ENCODE data around the gene APPBP2.
"Not testable (repeated sequence)": the region's sequence is repeated elsewhere in the genome, so short reads cannot be mapped to it uniquely, and the experiment has no call there.

The APPBP2 gene, protein sequence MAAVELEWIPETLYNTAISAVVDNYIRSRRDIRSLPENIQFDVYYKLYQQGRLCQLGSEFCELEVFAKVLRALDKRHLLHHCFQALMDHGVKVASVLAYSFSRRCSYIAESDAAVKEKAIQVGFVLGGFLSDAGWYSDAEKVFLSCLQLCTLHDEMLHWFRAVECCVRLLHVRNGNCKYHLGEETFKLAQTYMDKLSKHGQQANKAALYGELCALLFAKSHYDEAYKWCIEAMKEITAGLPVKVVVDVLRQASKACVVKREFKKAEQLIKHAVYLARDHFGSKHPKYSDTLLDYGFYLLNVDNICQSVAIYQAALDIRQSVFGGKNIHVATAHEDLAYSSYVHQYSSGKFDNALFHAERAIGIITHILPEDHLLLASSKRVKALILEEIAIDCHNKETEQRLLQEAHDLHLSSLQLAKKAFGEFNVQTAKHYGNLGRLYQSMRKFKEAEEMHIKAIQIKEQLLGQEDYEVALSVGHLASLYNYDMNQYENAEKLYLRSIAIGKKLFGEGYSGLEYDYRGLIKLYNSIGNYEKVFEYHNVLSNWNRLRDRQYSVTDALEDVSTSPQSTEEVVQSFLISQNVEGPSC

DNA sequence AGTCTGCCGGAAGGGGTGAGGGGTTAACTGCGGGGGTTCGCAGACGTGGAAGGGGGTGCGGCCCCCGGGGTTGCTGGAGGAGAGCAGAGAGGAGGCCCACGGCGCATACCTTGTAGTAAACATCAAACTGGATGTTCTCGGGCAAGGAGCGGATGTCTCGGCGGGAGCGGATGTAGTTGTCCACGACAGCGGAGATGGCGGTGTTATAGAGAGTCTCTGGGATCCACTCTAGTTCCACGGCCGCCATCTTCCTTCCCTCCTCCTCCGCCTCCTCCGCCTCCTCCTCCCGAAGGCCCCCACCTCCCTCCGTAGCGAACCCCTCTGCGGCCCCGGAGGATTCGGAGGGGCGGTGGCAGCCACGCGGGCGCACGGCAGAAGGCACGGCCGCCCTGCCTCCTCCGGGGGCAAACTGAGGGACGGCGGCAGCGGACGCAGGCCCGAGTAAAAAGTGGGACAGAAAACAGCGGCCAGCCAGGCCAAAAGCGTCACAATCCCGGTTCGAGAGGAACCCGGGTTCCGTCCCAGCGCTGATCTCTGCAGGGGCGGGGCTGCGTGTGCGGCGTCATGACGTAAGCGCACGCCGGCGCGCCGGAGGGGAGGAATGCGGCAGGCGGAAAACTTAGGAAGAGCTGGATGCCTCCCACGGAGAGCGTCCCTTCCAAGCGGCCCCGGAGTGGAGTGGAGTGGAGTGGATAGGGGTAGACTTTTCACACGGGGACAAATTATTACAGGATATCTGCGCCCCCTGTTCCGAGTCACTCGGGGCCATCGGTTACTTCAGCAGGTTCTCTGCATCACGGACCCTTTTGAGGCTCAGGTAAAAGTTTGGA, at the start of gene APPBP2:
Gene APPBP2 (minus strand): TSS at position 558 of the 830 bp plus-strand sequence. CDS start 311 bp downstream, at position 247.
- peak; percentile 55 for DNase-seq (ENCODE audit: low read depth, low spot score)

DNA sequence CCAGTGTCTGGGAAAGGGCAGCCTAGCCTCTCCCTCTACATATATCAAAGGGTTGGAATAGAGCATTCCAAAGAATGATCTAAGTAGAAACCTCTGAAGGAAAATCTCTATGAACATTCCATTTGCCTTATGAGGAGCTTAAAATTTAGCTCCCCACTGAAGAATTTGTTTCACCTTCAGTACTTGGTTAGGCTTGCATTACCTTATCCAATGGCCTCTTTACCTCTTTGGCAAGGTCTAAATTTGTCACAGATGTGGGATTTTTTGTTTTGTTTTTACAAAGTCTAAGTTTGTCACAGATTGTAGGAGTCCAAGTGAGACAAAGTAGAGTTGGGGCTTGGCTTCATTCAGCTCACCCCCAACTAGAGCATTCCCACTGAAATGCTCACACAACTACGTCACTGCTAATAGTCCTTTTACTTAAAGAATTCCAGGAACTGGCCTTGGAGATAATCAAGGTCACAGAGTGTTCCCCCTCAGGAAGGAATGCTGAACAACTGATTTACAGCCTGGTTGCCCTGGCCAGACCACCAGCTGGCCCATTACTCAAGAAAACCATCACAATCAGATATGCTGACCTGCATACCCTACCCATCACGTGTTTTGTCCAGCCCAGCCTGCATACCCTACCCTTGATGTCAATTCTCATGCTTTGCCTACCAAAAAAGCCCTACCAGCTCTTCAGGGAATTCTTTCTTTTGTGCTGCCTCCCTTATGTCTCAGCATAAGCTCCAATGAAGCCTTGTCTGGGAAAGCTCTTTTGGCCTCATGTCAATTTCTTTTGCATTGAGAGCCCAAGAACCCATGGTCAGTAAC, 47.4 kb upstream of the APPBP2 start:
- DNase-seq (ENCODE audit: low read depth, low spot score), result no peak

DNA sequence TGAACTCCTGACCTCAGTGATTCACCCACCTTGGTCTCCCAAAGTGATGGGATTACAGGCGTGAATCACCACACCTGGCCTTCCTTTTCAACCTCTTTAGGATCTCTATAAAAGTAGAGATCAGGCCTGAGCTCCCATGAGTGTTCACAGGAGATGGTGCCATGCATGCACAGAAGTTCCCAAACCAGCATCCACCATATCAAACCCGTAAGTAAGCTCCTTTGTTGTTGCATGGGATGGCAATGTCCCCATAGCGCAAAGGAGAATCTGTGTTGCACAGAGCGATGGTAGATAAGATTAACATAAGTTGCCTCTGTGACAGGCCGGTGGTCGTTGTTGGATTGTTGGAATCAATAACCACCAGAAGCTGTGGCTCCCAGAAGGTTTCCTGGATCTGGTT, 39.2 kb upstream of the APPBP2 start:
- DNase-seq (ENCODE audit: low read depth, low spot score), result no peak

DNA sequence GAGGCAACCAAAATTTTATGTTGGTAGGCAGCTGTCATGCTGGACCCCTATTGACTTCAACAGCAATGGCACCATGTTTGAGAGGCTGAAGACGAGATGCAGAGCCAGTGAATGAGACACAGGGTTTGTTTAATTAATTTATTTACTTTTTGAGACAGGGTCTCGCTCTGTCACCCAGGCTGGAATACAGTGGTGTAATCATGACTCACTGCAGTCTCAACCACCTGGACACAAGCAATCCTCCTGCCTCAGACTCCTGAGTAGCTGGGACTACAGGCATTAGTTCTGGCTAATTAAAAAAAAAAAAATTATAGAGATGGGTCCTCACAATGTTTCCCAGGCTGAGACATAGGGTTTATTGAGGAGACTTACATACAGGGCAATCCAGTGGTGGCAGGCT, 37.7 kb upstream of the APPBP2 start:
- no peak for DNase-seq (ENCODE audit: low read depth, low spot score)

DNA sequence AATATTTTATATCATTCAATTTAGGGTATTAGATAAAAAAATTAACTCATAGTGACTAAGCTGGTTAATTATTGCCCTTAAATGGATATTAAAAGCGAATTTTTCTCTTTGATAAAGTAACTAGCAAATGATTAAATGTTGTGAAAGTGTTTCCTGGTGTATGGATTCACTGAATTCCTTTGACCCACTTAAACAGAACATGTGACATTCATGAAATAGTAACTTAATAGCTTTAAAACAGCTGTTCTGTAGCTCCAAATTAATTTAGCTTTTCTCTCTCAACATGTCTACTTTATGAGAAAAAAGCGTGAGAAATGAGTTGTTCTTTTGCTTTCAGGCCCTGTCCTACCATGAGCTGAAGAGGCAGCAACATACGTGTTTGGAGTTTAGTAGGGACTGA, 36.4 kb upstream of the APPBP2 start:
- DNase-seq (ENCODE audit: low read depth, low spot score), result no peak

DNA sequence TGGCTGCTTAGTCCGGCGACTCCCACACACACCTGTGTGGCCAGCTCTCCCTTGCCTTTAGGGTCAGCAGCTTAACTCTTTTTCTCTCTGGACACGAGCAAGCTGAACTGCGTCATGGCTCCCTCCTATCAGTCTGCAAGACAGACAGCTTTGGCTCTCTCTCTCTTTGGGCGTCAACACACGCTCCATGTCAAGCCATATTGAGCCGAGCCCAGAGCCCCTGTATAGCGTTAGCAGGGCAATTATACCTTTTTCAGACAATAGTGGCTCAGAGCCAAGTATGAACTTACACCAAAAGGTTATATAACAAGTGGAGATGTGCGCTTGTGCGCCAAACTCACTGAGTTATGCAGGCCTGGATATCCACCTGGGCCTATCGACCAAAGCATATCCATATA, 34.8 kb upstream of the APPBP2 start:
- DNase-seq (ENCODE audit: low read depth, low spot score), result no peak

DNA sequence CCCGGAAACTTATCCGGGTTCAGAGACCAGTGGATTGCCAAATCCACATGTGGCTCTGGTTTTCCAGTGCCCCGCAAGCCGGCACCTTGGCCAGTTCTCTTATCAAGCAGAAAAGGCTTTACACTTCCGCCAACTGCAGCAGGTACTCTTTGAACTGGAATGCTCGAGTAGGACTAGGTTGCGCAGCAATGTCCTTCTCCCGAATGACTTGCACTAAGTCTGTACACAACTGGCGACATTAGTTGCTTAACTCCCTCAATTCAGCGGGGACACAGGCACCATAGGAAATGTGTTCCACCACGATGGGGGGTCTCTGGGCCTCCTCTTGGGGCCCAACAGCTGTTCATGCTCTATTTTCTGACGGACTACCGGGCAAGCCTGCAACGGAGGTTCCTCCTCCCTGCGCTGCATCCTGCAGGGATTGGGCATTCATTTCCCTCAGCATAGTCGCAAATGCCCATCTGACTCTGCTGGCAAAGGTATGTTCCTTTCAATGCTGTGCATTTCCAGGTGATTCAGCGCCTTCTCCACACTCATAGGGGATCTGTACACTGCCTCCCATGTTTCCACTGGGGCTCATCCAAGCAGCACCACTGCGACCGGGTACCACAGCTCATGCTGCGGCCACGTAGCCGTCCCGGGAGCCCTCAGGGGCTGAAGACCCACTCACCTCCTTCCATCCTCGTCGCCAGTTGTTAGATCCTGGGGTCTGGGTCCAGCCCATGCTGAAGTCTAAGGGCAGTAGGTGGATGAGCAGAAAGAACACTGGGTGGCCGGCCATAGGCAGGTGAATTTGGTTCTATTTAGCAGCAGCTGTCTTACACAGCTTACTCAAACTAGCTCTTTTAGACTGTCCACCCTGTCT, 34.2 kb upstream of the APPBP2 start:
- DNase-seq (ENCODE audit: low read depth, low spot score), result no peak

DNA sequence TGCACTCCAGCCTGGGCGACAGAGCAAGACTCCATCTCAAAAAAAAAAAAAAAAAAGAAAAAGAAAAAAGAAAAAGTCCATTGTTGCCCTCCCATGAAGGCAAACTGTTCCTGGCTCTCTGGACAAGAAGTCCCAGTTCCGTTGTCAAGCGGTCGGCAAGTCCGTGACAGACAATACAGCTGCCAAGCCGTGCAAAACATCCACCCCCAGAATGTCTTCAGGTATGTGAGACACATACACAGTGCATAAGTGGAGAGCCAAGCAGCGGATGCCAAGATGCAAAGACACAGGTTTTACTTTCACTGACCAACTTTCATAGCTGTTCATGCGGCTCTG, 33.6 kb upstream of the APPBP2 start:
- no peak for DNase-seq (ENCODE audit: low read depth, low spot score)

DNA sequence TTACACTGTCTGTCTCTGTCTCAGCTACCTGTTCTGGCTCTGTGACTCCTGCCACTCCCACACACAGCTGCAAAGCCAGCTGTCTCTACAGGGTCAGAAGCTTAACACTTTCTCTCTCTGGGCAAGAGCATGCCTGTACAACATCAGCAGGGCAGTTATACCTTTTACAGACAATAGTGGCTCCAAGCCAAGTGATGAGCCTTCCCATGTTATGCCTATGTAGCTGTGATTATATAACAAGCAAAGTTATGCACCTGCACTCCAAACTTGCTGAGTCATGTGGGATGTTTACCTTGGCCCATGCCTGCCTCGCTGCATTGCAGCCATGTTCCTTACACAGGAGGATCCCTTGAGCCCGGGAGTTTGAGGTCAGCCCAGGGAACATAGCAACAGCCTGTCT, 31.8 kb upstream of the APPBP2 start:
- no peak for DNase-seq (ENCODE audit: low read depth, low spot score)

DNA sequence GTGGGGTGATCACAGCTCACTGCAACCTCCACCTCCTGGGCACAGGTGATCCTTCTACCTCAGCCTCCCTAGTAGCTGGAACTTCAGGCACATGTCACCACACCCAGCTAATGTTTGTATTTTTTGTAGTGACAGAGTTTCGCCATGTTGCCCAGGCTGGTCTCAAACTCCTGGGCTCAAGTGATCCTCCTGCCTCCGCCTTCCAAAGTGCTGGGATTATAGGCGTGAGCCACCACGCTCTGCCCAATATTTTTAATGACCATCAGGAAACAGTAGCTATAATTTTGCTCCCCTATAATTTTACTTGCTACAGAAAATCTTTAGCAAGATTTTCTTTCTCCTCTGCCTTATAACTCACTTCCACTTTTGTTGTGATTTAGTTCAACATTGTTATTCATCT, 29.7 kb upstream of the APPBP2 start:
- DNase-seq (ENCODE audit: low read depth, low spot score), result no peak

DNA sequence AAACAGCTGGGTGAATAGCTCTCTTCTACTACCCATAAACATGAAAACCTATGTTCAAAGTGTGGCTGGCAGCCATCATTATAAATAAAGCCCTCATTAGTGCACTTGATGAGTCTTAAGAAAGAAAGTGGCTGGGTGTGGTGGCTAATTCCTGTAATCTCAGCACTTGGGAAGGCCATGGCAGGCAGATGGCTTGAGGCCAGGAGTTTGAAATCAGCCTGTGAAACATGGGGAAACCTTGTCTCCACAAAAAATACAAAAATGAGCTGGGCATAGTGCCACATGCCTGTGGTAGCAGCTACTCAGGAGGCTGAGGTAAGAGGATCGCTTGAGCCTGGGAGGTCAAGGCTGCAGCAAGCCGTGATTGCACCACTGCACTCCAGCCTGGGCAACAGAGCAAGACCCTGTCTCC, 28.3 kb upstream of the APPBP2 start:
- peak; percentile 20 for DNase-seq (ENCODE audit: low read depth, low spot score)

DNA sequence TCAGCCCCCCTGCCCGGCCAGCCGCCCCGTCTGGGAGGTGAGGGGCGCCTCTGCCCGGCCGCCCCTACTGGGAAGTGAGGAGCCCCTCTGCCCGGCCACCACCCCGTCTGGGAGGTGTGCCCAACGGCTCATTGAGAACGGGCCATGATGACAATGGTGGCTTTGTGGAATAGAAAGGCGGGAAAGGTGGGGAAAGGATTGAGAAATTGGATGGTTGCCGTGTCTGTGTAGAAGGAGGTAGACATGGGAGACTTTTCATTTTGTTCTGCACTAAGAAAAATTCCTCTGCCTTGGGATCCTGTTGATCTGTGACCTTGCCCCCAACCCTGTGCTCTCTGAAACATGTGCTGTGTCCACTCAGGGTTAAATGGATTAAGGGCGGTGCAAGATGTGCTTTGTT, 26.2 kb upstream of the APPBP2 start:
- not testable (repeated sequence) for DNase-seq (ENCODE audit: low read depth, low spot score)

DNA sequence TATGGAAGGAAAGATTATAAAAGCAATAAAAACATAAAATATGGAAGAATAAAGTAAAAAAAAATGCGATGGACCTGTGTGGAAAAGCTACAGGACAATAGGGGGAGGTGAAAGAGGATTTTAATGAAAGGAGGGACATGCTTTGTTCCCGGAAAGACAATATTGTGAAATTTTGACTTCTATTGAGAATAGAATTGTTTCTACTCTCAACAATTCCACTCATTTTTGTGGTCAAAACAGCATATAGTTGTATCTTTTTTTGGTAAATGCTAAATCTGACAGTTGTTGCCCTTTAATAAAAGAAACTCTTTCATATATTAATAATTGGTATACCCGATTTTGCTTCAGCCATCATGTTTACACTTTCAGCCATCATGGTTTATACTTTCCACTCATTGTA, 22.9 kb upstream of the APPBP2 start:
- no peak for DNase-seq (ENCODE audit: low read depth, low spot score)

DNA sequence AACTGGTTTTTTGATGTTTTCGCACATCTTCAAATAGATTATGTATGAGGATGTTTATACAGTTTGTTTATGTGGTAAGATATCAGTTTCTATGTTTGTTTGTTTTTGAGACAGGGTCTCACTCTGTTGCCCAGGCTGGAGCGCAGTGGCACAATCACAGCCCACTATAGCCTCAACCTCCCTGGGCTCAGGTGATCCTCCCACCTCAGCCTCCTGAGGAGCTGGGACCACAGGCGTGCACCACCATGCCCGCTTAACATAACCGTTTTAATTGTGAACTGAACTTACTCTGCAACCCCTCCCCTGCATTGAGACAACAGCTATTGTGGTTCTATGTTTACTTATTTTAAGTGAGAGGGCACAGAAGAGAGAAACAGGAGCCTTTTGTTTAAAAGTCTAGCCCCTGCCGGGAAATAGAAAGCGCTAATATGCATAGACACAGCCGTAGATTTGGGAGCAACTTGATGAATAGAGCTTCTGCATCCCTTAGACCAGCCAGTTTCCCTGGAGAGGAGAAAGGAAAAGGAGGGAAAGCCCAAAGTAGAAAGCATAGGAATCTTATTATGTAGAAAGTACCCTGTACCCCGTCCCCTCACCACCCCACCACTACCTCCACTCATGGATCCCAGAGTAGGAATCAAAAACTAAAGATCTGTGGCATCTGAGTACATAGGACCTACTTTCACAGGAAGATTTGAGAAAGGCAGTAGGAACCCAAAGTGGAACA, 19.6 kb upstream of the APPBP2 start:
- no peak for DNase-seq (ENCODE audit: low read depth, low spot score)

DNA sequence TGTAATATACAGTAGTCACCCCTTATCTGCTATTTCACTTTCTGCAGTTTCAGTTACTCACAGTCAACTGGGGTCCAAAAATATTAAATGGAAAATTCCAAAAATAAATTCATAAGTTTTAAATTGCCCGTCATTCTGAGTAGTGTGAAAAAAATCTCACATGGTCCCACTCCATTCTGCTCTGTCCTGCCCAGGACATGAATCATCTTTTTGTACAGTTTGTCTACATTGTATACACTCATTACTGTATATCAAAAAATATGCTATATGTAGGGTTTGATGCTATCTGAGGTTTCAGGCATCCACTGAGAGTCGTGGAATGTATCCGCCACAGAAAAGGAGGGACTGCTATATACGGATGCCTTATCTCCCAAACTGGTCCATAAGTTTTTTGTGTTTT, 16.0 kb upstream of the APPBP2 start:
- no peak for DNase-seq (ENCODE audit: low read depth, low spot score)

DNA sequence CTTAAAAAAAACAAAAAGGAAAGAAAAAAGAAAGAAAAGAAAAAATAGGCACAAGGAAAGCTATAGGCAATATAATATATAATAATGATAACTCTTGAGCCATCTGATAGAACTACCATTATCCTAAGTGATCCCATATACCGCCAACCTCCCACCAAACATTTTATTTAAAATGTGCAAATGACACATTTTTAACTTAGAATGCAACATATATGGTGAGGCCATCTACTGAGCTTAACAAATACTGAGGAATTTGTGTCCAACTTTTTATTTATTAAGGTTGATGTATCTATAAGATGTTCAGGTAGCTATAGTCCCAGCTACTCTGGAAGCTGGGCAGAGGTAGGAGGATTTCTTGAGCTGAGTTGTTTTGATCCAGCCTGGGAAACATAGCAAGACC, 14.4 kb upstream of the APPBP2 start:
- DNase-seq (ENCODE audit: low read depth, low spot score), result no peak

DNA sequence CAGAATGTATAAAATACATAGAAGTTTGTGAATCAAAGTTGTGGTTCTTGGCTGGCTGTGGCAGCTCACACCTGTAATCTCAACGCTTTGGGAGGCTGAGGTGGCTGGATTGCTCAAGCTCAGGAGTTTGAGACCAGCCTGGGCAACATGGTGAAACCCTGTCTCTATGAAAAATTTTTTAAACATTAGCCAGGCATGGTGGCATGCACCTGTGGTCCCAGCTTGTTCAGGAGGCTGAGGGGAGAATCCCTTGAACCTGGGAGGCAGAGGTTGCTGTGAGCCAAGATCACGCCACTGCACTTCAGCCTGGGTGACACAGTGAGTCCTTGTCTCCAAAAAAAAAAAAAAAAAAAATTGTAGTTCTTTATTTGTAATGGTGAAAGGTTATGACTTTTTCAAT, 13.8 kb upstream of the APPBP2 start:
- no peak for DNase-seq (ENCODE audit: low read depth, low spot score)

DNA sequence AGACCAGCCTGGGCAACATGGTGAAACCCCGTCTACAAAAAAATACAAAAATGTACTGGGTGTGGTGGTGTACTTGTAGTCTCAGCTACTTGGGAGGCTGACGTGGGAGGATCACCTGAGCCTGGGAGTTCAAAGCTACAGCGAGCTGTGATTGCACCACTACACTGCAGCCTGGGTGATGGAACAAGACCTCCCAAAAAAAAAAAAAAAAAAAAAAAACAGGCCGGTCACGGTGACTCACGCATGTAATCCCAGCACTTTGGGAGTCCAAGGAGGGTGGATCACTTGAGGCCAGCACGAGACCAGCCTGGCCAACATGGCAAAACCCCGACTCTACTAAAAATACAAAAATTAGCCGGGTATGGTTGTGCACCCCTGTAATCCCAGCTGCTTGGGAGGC, 12.7 kb upstream of the APPBP2 start:
- no peak for DNase-seq (ENCODE audit: low read depth, low spot score)

DNA sequence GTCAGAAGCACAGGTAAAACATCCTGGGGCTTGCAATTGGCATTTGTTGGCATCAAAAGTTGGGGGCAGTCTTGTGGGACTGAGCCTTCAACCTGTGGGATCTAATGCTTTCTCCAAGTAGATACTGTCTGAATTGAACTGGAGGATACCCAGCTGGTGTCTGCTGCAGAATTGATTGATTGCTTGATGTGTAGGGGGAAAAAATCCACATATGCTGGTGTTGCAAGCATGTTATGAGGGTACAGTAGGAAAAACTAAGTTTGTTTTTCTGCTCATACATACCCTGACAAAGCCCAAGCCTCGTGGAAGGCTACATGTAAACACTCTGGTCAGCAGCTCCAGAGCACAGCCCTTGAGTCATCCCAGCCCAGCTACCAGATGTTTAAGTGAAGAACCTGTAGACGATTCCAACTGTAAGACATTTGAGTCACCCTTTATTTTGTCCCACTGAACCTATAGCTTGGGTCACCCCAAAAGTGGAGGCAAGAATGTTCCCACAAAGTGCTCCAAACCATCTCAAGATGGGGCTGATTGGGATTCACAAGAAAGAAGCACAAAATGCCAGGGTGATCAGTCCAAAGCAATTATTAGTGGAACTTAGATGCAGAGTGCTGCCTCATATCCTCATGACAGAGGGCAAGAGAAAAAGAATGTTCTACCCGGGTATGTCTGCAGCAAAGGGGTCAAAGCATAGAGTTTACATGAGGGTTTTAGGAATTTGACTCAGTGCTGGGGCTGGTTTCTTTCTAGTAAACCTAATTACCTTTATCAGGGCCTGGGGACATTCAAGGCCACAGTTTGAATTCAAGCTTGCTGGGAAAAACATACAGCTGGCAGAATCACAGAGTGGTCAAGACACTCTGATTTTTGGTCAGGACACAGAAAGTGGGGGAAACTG, 9.6 kb upstream of the APPBP2 start:
- peak; percentile 12 for DNase-seq (ENCODE audit: low read depth, low spot score)
